Endothelial cell of umbilical vein (primary cell): ENCODE results near the gene ARL3. TPM values are rescaled to one million over a fixed set of nuclear protein-coding genes. Genes with fewer than 3 reads are reported as not detected.

Source experiments
- BruUV-seq: library from RNA; stranded (reverse); fragments of 400-500 nt; replicated peaks from 2 replicates; lab custom pipeline; 2021; lab: Mats Ljungman, UMichigan
- CTCF ChIA-PET: fragments of 300-600, 350-600 bp; sonication (Branson Sonifier 250); formaldehyde crosslinking; loops from one replicate; lab custom pipeline; 2021; ENCODE audit warnings: antibody characterized with exemption, inconsistent platforms; lab: Charles Lee
- POLR2A ChIA-PET: fragments of 300-600, 350-600 bp; sonication (Branson Sonifier 250); formaldehyde crosslinking; loops from one replicate; lab custom pipeline; 2021; ENCODE audit warnings: antibody characterized with exemption, inconsistent platforms; lab: Charles Lee
- DNase-seq: peaks from one replicate; pipeline ENCODE4 v3.0.0-alpha.2; 2011; ENCODE audit warnings: low read depth, low spot score
- FAIRE-seq: peaks from 2 replicates; lab custom pipeline; 2011; peaks lifted over from hg19 to GRCh38; lab: Jason Lieb, UNC
- H2AFZ ChIP-seq: 2 replicates; pipeline ENCODE4 v1.6.0; 2012; ENCODE audit warnings: low read depth, low read length, control low read depth, inconsistent platforms
- H3K27ac ChIP-seq: 2 replicates; pipeline ENCODE4 v1.5.1; 2011; ENCODE audit warnings: low read depth, mild to moderate bottlenecking, control low read depth, low read length, moderate library complexity; ENCODE audit not compliant: insufficient read depth
- H3K27me3 ChIP-seq, 2 experiments: 2 replicates each; pipeline versions ENCODE4 v1.6.0 to v1.6.1; 2011; ENCODE audit warnings: low read length in 2 of 2, mixed read lengths in 1 of 2; ENCODE audit not compliant: control insufficient read depth in 2 of 2, insufficient read depth in 2 of 2
- H3K36me3 ChIP-seq, 2 experiments: 2 replicates in 1 of 2; 3 replicates in 1 of 2; pipeline ENCODE4 v1.5.1; 2011; ENCODE audit warnings: low read length in 2 of 2, mild to moderate bottlenecking in 1 of 2, moderate library complexity in 1 of 2; ENCODE audit not compliant: control insufficient read depth in 2 of 2, insufficient read depth in 2 of 2; ENCODE audit errors: extremely low read depth in 1 of 2
- H3K4me1 ChIP-seq: 3 replicates; pipeline ENCODE4 v1.5.1; 2011; ENCODE audit warnings: mild to moderate bottlenecking, low read length; ENCODE audit not compliant: control insufficient read depth, insufficient read depth; ENCODE audit errors: extremely low read depth
- H3K4me2 ChIP-seq: 2 replicates; pipeline ENCODE4 v1.6.1; 2011; ENCODE audit warnings: low read length, control low read depth, mixed read lengths; ENCODE audit not compliant: insufficient read depth
- H3K4me3 ChIP-seq, 3 experiments: fragments of 200-600 bp in 1 of 3; sonication (generic), shearing (Covaris generic) in 1 of 3; replicated peaks in 1 of 3; 2 replicates each; pipeline ENCODE4 v1.5.1; 2011 to 2016; ENCODE audit warnings: control low read depth in 3 of 3, low read length in 3 of 3, mild to moderate bottlenecking in 2 of 3, inconsistent platforms in 1 of 3, low read depth in 1 of 3, moderate library complexity in 1 of 3; ENCODE audit not compliant: insufficient read depth in 1 of 3
- H3K79me2 ChIP-seq: 2 replicates; pipeline ENCODE4 v1.6.0; 2012; ENCODE audit warnings: low read length, inconsistent platforms; ENCODE audit not compliant: control insufficient read depth, insufficient read depth
- H3K9ac ChIP-seq: replicated peaks from 2 replicates; pipeline ENCODE3; 2011; ENCODE audit warnings: low read length, control low read depth; ENCODE audit not compliant: insufficient read depth; ENCODE audit errors: extremely low read depth
- H3K9me1 ChIP-seq: replicated peaks from 3 replicates; pipeline ENCODE4 v1.6.0; 2011; ENCODE audit warnings: mild to moderate bottlenecking, low read length; ENCODE audit not compliant: control insufficient read depth, insufficient read depth; ENCODE audit errors: extremely low read depth
- H3K9me3 ChIP-seq: replicated peaks from 2 replicates; pipeline ENCODE4 v1.5.1; 2012; ENCODE audit warnings: low read length, inconsistent platforms; ENCODE audit not compliant: control insufficient read depth, insufficient read depth
- H4K20me1 ChIP-seq: replicated peaks from 2 replicates; pipeline ENCODE3; 2011; ENCODE audit warnings: mild to moderate bottlenecking, low read length; ENCODE audit not compliant: control insufficient read depth, insufficient read depth; ENCODE audit errors: extremely low read depth
- EZH2 ChIP-seq: IDR thresholded peaks from 2 replicates; pipeline ENCODE4 v1.6.1; 2012; ENCODE audit warnings: borderline replicate concordance, low read depth, mild to moderate bottlenecking, moderate library complexity, low read length, inconsistent platforms; ENCODE audit not compliant: severe bottlenecking
- FOS ChIP-seq: IDR thresholded peaks from 2 replicates; pipeline ENCODE4 v1.6.1; 2011; ENCODE audit warnings: mild to moderate bottlenecking, low read length, moderate library complexity, borderline replicate concordance; ENCODE audit not compliant: insufficient read depth
- GATA2 ChIP-seq: IDR thresholded peaks from 2 replicates; pipeline ENCODE4 v1.7.0; 2011; ENCODE audit warnings: low read depth, mild to moderate bottlenecking, moderate library complexity, mixed read lengths, low read length; ENCODE audit not compliant: insufficient read length, insufficient read depth
- JUN ChIP-seq: IDR thresholded peaks from 2 replicates; pipeline ENCODE4 v1.6.1; 2011; ENCODE audit warnings: borderline replicate concordance, low read depth; ENCODE audit not compliant: insufficient read length, insufficient read depth
- MYC ChIP-seq: IDR thresholded peaks from one replicate; pipeline ENCODE4 v1.6.1; 2011; ENCODE audit warnings: mild to moderate bottlenecking, low read depth, low read length
- POLR2A ChIP-seq: IDR thresholded peaks from 2 replicates; pipeline ENCODE4 v1.6.1; 2012; ENCODE audit warnings: low read depth, mild to moderate bottlenecking, control low read depth, low read length
- POLR2AphosphoS5 ChIP-seq: IDR thresholded peaks from 2 replicates; pipeline ENCODE4 v1.6.1; 2012; ENCODE audit warnings: low read depth, mild to moderate bottlenecking, control low read depth, low read length, moderate library complexity; ENCODE audit not compliant: insufficient read depth
- dilution Hi-C: fragments of 300-500 bp; cut with MboI; formaldehyde crosslinking; loops from one replicate; pipeline ENCODE4 v1.15.0; 2019; ENCODE audit warnings: low sequenced_read_pairs; ENCODE audit not compliant: extremely low pct_ligation_motif_present
- intact Hi-C: fragments of 100-400 bp; cut with micrococcal nuclease; formaldehyde crosslinking; loops from one replicate; pipeline ENCODE4 v1.10.0; 2022
- polyA plus RNA-seq, 4 experiments: library from polyadenylated mRNA; depleted of rRNA in 3 of 4; stranded (reverse) in 3 of 4; unstranded in 1 of 4; fragments of >200 nt; gene quantifications; 2 replicates each; pipeline versions ENCODE4 v1.2.1 to v1.2.3, GENCODE V29; 2011 to 2012; ENCODE audit warnings: missing spikeins in 1 of 4
- total RNA-seq: library from RNA; stranded (reverse); gene quantifications from 2 replicates; pipeline ENCODE4 v1.2.3, GENCODE V29; 2021
- TF ChIP-seq, protein P1 (sequence below): IDR thresholded peaks from 2 replicates; pipeline ENCODE4 v1.6.1; 2011; ENCODE audit not compliant: insufficient read depth, insufficient read length
- TF ChIP-seq, protein P2 (sequence below), 2 donors: IDR thresholded peaks; 1 replicate in 1 of 2; 2 replicates in 1 of 2; pipeline ENCODE4 v1.5.1; 2011; ENCODE audit warnings: low read length in 2 of 2, mild to moderate bottlenecking in 2 of 2, moderate library complexity in 2 of 2, control low read depth in 1 of 2, inconsistent platforms in 1 of 2, low read depth in 1 of 2; ENCODE audit not compliant: insufficient read depth in 1 of 2; ENCODE audit errors: extremely low read depth in 1 of 2

Gene ARL3
- total and polyA plus RNA-seq, 2 donors (not counting 3 experiments of a cell fraction or from before 2014, with no cell fraction given) = 6.6 to 11.0 TPM

DNA sequence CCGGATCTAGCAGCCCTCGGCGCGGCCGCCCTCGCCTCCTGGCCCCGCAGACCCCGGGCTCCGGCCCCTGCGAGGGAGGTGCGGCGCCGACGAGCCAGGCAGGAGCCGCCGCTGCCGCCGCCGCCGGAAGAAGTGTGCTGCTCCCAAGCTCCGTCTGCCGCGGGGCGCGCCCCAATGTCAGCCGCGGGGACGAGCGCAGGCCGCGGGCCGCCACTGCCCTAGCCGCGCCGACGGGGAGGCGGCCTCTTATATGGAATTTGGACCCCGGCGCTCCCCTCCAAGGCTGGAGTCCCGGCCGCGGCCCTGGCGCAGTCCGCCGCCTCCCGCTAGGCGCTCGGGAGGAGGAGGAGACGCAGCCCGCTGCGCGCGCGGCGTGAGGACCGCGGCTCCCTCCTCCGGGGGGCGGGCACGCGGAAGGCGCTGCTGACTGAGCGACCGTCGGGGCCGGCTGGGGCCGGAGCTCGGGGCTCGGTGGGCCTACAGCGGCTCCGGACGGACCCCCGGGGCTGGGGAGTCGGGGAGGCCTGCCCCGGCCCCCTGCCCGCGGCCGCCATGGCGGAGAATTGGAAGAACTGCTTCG is 70.0 kb downstream of the ARL3 start, which contains the start of gene TRIM8:
TRIM8 (plus strand) TSS at position 414 of the 580 bp plus-strand sequence; CDS start at position 553, 139 bp downstream.
- Histone ChIP-seq H3K27ac (peak within 1 kb of the TSS; percentile 86), H4K20me1 (no peaks in the 10 kb centered on the region), H2AFZ (no peak within 1 kb of the TSS), H3K9ac (peak within 1 kb of the TSS; percentile 88), H3K9me3 (no peaks in the 10 kb centered on the region), H3K4me2 (peak within 1 kb of the TSS; percentile 61), H3K79me2 (peaks cover 52% of the 10 kb centered on the region), H3K4me3 (peak within 1 kb of the TSS; percentile 56 to 86 (median 69)), H3K4me1 (peaks cover 32% of the 10 kb centered on the region), H3K36me3 (peaks cover 0 to 3% of the 10 kb centered on the region in 2 experiments), H3K9me1 (no peaks in the 10 kb centered on the region), H3K27me3 (no peaks in the 10 kb centered on the region)
- dilution Hi-C loops = no loop called here
- DNase-seq (peak; percentile 41), FAIRE-seq (peak; percentile 26)
- BruUV-seq = no TSS peak
- CTCF ChIA-PET = interaction anchor here (0.6 to 6.9 kb wide), 17 partner anchors 9 to 240 kb away, joined by 3 to 110 read pairs (median 9); partner anchors contain the start of genes ACTR1A and SUFU
- POLR2A ChIA-PET = interaction anchor here (1.0 to 2.6 kb wide), 4 partner anchors 17 to 142 kb away, joined by 4 to 8 read pairs (median 4); partner anchors contain the start of gene ACTR1A
- intact Hi-C loops = no loop called here
- TF ChIP-seq GATA2 (no peak), POLR2AphosphoS5 (peak; percentile 2)

DNA sequence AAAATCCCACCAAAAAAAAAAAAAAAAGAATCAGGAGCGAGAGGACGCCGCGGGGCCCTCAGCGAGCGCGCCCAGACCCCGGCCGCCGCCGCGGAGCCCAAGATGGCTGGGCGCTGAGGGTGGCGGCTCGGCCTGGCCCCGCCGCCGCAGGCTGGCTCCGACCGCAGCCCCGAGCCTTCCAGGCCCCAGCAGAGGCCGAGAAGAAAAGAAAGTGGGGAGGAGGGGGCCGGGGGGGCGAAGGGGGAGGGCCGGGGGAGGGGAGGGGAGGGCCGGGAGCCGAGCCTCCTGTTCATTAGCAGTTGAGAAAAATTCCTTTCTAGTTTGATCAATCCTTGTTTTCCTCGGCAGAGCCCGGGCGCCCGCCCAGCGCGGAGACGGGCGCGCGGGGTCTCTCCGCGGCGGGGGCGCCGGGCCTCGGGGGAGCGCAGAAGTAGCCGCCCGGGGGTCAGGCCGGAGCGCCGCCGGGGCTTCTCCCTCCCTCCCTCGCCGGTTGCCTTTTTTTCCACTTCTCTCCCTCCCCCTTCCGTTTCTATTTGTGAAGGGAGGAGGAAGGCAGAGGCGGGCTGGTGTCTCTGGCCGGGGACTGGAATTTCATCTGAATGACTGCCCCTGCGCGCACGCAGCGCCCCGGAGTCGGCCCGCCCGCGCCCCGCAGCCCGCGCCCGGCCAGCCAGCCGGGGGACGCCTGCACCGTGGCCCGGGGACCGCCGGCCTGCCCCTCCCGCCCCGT is 70.7 kb downstream of the ARL3 start:
- Histone ChIP-seq H3K4me2 (peak overlapping the region; percentile 72), H4K20me1 (no peaks in the 10 kb centered on the region), H3K36me3 (peaks cover 0 to 3% of the 10 kb centered on the region in 2 experiments), H3K4me1 (peaks cover 26% of the 10 kb centered on the region), H3K27ac (peak overlapping the region; percentile 86), H3K4me3 (peak overlapping the region; percentile 56 to 86 (median 69)), H3K9ac (peak overlapping the region; percentile 88), H2AFZ (no peak overlapping the region), H3K79me2 (peaks cover 45% of the 10 kb centered on the region), H3K9me1 (no peaks in the 10 kb centered on the region), H3K27me3 (no peaks in the 10 kb centered on the region), H3K9me3 (no peaks in the 10 kb centered on the region)
- ChIA-PET CTCF (interaction anchor here (1.2 to 6.9 kb wide), 10 partner anchors 8 to 140 kb away, joined by 3 to 110 read pairs (median 11); partner anchors contain the start of genes ACTR1A and SUFU), POLR2A (no interaction called here)
- DNase-seq (peak; percentile 79), FAIRE-seq (peak; percentile 74)
- TF ChIP-seq, protein P1, sequence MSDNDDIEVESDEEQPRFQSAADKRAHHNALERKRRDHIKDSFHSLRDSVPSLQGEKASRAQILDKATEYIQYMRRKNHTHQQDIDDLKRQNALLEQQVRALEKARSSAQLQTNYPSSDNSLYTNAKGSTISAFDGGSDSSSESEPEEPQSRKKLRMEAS = no peak
- TF ChIP-seq POLR2AphosphoS5 (peak; percentile 83), POLR2A (peak; percentile 60), JUN (no peak), GATA2 (no peak), FOS (no peak), MYC (no peak), EZH2 (no peak)
- TF ChIP-seq, protein P2, sequence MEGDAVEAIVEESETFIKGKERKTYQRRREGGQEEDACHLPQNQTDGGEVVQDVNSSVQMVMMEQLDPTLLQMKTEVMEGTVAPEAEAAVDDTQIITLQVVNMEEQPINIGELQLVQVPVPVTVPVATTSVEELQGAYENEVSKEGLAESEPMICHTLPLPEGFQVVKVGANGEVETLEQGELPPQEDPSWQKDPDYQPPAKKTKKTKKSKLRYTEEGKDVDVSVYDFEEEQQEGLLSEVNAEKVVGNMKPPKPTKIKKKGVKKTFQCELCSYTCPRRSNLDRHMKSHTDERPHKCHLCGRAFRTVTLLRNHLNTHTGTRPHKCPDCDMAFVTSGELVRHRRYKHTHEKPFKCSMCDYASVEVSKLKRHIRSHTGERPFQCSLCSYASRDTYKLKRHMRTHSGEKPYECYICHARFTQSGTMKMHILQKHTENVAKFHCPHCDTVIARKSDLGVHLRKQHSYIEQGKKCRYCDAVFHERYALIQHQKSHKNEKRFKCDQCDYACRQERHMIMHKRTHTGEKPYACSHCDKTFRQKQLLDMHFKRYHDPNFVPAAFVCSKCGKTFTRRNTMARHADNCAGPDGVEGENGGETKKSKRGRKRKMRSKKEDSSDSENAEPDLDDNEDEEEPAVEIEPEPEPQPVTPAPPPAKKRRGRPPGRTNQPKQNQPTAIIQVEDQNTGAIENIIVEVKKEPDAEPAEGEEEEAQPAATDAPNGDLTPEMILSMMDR (IDR thresholded peaks at IDR 0.05; ENCODE audit: extremely low read depth in 1 of 2, insufficient read depth in 1 of 2, low read depth in 1 of 2, low read length in 2 of 2) = no peak
- intact Hi-C loops = loop anchor here (1.0 to 2.0 kb wide), 2 partner anchors 45 to 140 kb away; partner anchors contain the start of gene SUFU
- dilution Hi-C loops = no loop called here
- no TSS peak for BruUV-seq
